Lower leg skin (tissue), 3 donors: Measurements from ENCODE around the gene CAMK2A.

Experiments
- POLR2A ChIP-seq, 2 donors: fragments of 450-650 bp; IDR thresholded peaks; one replicate each; pipeline ENCODE4 v1.6.1; 2016 to 2017; ENCODE audit warnings: antibody characterized with exemption in 2 of 2, mild to moderate bottlenecking in 1 of 2, moderate library complexity in 1 of 2
- TF ChIP-seq, protein P1 (sequence below), 3 donors: fragments of 450-650 bp; IDR thresholded peaks; one replicate each; pipeline ENCODE4 v1.5.1; 2016; ENCODE audit warnings: antibody characterized with exemption in 3 of 3, mild to moderate bottlenecking in 3 of 3, moderate library complexity in 2 of 3

- TF ChIP-seq, protein P1, sequence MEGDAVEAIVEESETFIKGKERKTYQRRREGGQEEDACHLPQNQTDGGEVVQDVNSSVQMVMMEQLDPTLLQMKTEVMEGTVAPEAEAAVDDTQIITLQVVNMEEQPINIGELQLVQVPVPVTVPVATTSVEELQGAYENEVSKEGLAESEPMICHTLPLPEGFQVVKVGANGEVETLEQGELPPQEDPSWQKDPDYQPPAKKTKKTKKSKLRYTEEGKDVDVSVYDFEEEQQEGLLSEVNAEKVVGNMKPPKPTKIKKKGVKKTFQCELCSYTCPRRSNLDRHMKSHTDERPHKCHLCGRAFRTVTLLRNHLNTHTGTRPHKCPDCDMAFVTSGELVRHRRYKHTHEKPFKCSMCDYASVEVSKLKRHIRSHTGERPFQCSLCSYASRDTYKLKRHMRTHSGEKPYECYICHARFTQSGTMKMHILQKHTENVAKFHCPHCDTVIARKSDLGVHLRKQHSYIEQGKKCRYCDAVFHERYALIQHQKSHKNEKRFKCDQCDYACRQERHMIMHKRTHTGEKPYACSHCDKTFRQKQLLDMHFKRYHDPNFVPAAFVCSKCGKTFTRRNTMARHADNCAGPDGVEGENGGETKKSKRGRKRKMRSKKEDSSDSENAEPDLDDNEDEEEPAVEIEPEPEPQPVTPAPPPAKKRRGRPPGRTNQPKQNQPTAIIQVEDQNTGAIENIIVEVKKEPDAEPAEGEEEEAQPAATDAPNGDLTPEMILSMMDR (IDR thresholded peaks at IDR 0.05) = no peak
- no peak for TF ChIP-seq POLR2A (IDR thresholded peaks at IDR 0.05)
Measured at GRCh38 chr5:150211156-150212030, 78.2 kb downstream of the CAMK2A start.
